GM19240 (cell line): Measurements from ENCODE around the gene ANKRD29.
"Not testable (repeated sequence)": the region's sequence is repeated elsewhere in the genome, so short reads cannot be mapped to it uniquely, and the experiment has no call there.

Source experiments
- DNase-seq: peaks from one replicate; pipeline ENCODE4 v3.0.0; 2011; ENCODE audit warnings: low spot score; ENCODE audit not compliant: insufficient read length

The ANKRD29 gene

GRCh38 chr18:23616258-23616657 lies 46.5 kb downstream of the ANKRD29 start:
- DNase-seq, result no peak

- DNase-seq, result no peak
Observed at GRCh38 chr18:23614891-23615290, 47.8 kb downstream of the ANKRD29 start.

- no peak for DNase-seq
Observed at GRCh38 chr18:23614413-23614812, 48.3 kb downstream of the ANKRD29 start.

GRCh38 chr18:23613091-23613475 lies 49.6 kb downstream of the ANKRD29 start:
- DNase-seq, result not testable (repeated sequence)

GRCh38 chr18:23612434-23613090 lies 50.1 kb downstream of the ANKRD29 start:
- no peak for DNase-seq

- DNase-seq, result no peak
Observed at GRCh38 chr18:23609390-23610023, 53.2 kb downstream of the ANKRD29 start.

- DNase-seq, result no peak
Observed at GRCh38 chr18:23608211-23608610, 54.5 kb downstream of the ANKRD29 start.

- DNase-seq, result no peak
Observed at GRCh38 chr18:23605941-23606340, 56.8 kb downstream of the ANKRD29 start.

GRCh38 chr18:23599809-23600208 lies 62.9 kb downstream of the ANKRD29 start:
- DNase-seq, result no peak

- no peak for DNase-seq
Observed at GRCh38 chr18:23596183-23596582, 66.5 kb downstream of the ANKRD29 start.

- DNase-seq, result no peak
Observed at GRCh38 chr18:23595591-23595990, 67.1 kb downstream of the ANKRD29 start.

- DNase-seq, result no peak
Observed at GRCh38 chr18:23593720-23594119, 69.0 kb downstream of the ANKRD29 start.

GRCh38 chr18:23592911-23593310 lies 69.8 kb downstream of the ANKRD29 start:
- DNase-seq, result no peak

- no peak for DNase-seq
Observed at GRCh38 chr18:23591011-23591410, 71.7 kb downstream of the ANKRD29 start.

- no peak for DNase-seq
Observed at GRCh38 chr18:23588836-23589560, 73.7 kb downstream of the ANKRD29 start.

- DNase-seq, result no peak
Observed at GRCh38 chr18:23587220-23587642, 75.5 kb downstream of the ANKRD29 start.

GRCh38 chr18:23586249-23587196 lies 76.2 kb downstream of the ANKRD29 start, which contains the start of gene NPC1:
TSS of gene NPC1 (minus strand) at chr18:23586506. CDS start at chr18:23586343, 163 bp downstream.
- DNase-seq, result peak; percentile 83

- DNase-seq, result no peak
Observed at GRCh38 chr18:23585897-23586248, 76.8 kb downstream of the ANKRD29 start.

GRCh38 chr18:23585007-23585871 lies 77.5 kb downstream of the ANKRD29 start:
- no peak for DNase-seq
